Right cardiac atrium (tissue), 5 donors: Measurements from ENCODE around the gene MCL1. TPM values are rescaled to one million over a fixed set of nuclear protein-coding genes. Genes with fewer than 3 reads are reported as not detected.
"Not testable (repeated sequence)": the region's sequence is repeated elsewhere in the genome, so short reads cannot be mapped to it uniquely, and the experiment has no call there.

Experiments
- ATAC-seq, 2 donors: fragments of 200-7000 bp; cut with Tn5 transposase; one replicate each; pipeline versions ENCODE4 v1.8.0 to v1.9.1; 2020; ENCODE audit warnings: moderate library complexity in 2 of 2, mild to moderate bottlenecking in 1 of 2
- DNase-seq, 3 donors: peaks; one replicate each; pipeline ENCODE4 v3.0.0-alpha.2; 2020
- H3K27ac ChIP-seq: one replicate; pipeline ENCODE4 v1.5.1; 2013; ENCODE audit warnings: mild to moderate bottlenecking, low read length, control low read depth, moderate library complexity
- H3K27me3 ChIP-seq: one replicate; pipeline ENCODE4 v1.6.1; 2013; ENCODE audit not compliant: control insufficient read depth, insufficient read depth
- H3K4me1 ChIP-seq: one replicate; pipeline ENCODE4 v1.6.1; 2013; ENCODE audit warnings: low read length; ENCODE audit not compliant: control insufficient read depth, insufficient read depth
- H3K4me3 ChIP-seq: one replicate; pipeline ENCODE4 v1.5.1; 2013; ENCODE audit warnings: low read length, control low read depth
- H3K9me3 ChIP-seq: one replicate; pipeline ENCODE4 v1.6.1; 2013; ENCODE audit warnings: low read length; ENCODE audit not compliant: control insufficient read depth
- WGBS: extraction: QIAGEN DNeasy Blood & Tissue Kit; methylation state at CpG from one replicate; pipeline ENCODE4 v1.1.7; 2013; 5-methylcytosine and 5-hydroxymethylcytosine counted together
- intact Hi-C, 4 donors: fragments of 100-400 bp; cut with DNase I; formaldehyde crosslinking; loops; one replicate each; pipeline versions ENCODE4 v1.11.0 to v1.14.0; 2022 to 2023
- polyA plus RNA-seq: library from polyadenylated mRNA; stranded (reverse); fragments of 200-250 nt; gene quantifications from one replicate; pipeline ENCODE4 v1.2.3, GENCODE V29; 2013
- total RNA-seq, 4 donors: library from RNA; stranded (reverse); fragmentation: NEBNext Ultra II Directional; extraction: Animal tissue kit (Norgen Biotek cat#: 25700); gene quantifications; one replicate each; pipeline ENCODE4 v1.2.1, GENCODE V29; 2021
- donor health status: healthy with polysubstance abuse.
- donor health status: DM: no; HTN: yes; CAD: no.
- donor health status: DM: no; HTN: no; CAD: no.
- donor health status: DM: no; HTN: yes; CAD: no; lungs with severe emphysema.
- donor health status: DM: yes; HTN: yes; CAD: no.

The MCL1 gene
- total and polyA plus RNA-seq, 5 donors: 65.5 to 130 (median 80.0) TPM

DNA sequence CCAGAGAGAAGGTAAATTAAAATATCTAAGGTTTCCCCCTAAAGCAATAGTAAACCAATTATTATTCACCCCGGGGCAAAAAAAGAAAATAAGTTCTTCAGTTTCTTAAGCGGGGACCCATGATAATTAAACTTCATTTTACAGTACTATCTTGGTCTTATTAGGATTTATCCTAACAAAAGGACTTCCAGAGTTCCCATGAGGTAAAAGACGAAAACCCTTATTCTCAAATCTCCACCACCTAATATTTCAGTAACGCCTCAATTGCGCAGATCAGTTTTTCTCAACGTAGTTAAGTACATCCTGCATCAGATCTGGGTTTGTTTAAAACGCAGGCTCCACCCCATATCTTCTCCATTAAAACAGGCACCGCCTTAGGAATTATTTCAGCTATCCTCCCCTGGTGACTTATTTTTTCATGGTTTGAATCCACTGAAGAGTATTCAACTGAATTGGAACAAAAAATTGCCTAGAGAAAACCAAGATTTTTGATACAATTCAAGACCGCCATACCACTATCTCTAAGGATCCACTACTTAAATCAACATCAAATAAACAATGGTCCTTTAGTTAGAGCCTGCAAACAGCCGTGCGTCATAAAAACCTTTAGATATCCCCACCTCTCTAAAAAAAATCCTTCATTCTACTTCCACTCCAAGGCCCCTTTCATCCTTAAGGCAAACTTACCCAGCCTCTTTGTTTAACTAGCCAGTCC lies 1.7 kb downstream of the MCL1 start:
- Histone ChIP-seq H3K27ac (peak overlapping the region; percentile 100), H3K9me3 (no peaks in the 10 kb centered on the region), H3K4me1 (peaks cover 7% of the 10 kb centered on the region), H3K27me3 (no peaks in the 10 kb centered on the region), H3K4me3 (peak overlapping the region; percentile 99)
- DNase-seq: no peak
- WGBS: 2% methylated on average over 11 of the region's 11 CpGs
- no peak for ATAC-seq
- intact Hi-C loops: loop anchor here in 2 of 4 donors (5.0 kb wide), 1 partner anchor 45 kb away; no protein-coding TSS in a partner anchor

DNA sequence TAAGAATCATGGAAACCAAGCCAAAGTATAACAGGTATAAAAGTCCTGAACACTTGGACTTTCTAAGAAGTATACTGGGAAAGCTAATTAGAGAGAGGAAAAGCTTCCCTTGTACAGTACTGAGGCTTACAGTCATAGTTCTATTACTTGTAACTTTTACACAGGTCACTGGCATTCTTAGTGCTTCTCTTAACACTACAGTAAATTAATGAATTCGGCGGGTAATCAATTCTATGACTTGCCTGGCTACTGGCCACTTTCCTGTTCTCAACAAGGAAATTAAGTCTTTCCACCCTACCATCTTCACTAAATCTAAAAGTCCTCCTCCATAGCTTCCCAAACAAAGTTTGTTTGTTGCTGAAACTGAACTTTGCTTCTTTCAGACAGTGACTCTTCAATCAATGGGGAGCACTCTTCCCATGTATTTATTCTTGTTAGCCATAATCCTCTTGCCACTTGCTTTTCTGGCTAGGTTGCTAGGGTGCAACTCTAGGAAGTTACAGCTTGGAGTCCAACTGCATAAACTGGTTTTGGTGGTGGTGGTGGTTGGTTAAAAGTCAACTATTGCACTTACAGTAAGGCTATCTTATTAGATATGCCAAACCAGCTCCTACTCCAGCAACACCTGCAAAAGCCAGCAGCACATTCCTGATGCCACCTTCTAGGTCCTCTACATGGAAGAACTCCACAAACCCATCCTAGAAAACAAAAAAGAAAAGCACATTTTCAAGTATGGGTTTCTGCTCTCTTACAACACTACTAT lies 2.4 kb downstream of the MCL1 start:
- peak overlapping the region; percentile 77 for H3K27ac ChIP-seq
- no peaks in the 10 kb centered on the region for H3K27me3 ChIP-seq
- peaks cover 7% of the 10 kb centered on the region for H3K4me1 ChIP-seq
- DNase-seq (no peak), ATAC-seq (no peak)
- intact Hi-C loops: loop anchor here in 2 of 4 donors (5.0 kb wide), 1 partner anchor 45 kb away; no protein-coding TSS in a partner anchor
- peak overlapping the region; percentile 99 for H3K4me3 ChIP-seq
- 7% methylated on average over 2 of the region's 2 CpGs for WGBS
- H3K9me3 ChIP-seq: no peaks in the 10 kb centered on the region

DNA sequence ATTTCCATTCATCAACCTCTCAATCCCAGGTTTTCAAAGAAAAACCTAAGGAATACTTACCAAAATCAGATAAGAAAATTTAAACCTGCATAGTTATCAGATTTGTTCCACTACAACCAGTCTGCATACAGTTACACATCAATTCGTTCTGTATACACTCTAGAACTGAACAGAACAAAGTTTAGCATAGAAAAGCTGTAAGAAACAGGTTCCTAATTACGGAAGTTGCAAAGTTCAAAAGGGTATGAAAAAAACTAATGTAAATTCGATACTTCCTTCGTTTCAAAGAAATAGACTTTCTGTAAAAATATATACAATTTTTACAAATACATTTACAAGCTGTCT lies 3.1 kb downstream of the MCL1 start:
- no peaks in the 10 kb centered on the region for H3K27me3 ChIP-seq
- peaks cover 7% of the 10 kb centered on the region for H3K4me1 ChIP-seq
- DNase-seq (no peak), ATAC-seq (no peak)
- no peak overlapping the region for H3K27ac ChIP-seq
- H3K4me3 ChIP-seq: peak overlapping the region; percentile 99
- intact Hi-C loops: loop anchor here in 2 of 4 donors (5.0 kb wide), 1 partner anchor 46 kb away; no protein-coding TSS in a partner anchor
- H3K9me3 ChIP-seq: no peaks in the 10 kb centered on the region
- WGBS: 4% methylated on average over 4 of the region's 4 CpGs

DNA sequence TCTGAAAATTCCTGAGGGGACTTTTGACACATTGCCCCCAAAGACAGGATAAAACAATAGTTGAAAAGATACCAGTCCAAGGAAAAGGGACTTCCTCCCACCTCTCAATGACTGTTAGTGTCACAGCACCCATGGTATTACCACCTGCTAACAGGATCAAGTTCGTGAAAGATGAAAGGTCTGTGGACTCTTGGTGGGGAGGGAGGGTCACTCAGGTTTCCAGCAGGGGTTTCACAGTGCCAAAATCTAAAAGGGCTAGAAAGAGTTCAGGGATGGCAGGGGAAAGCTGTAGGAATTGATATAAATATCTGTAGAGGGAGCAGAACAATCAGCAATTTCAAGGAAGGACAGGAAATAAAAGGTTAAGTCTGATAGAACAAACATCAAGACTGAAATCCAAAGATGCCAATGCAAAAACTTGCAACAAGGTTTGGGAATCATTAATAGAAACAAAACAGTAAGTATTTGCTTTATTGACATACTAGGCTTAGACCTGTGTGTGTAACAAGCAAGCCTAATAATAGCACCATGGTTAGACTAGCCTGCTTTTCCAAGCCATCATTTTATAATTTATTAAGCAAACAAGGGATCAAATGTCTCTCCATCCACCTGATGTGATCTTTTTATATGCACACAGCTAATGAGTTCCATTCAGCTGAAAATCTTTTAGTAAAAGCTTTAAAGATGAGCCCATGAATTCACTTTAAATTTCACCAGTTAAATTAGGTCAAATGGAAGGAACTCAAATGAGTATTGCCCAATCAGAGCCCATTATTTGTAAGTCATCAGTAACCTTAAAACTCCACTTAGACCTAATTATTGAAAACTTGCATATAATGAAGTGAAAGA lies 3.7 kb downstream of the MCL1 start:
- ATAC-seq (no peak), DNase-seq (no peak)
- Histone ChIP-seq H3K4me1 (peaks cover 11% of the 10 kb centered on the region), H3K4me3 (peak overlapping the region; percentile 99), H3K27ac (peak overlapping the region; percentile 96), H3K9me3 (no peaks in the 10 kb centered on the region), H3K27me3 (no peaks in the 10 kb centered on the region)
- intact Hi-C loops: loop anchor here in 2 of 4 donors (5.0 kb wide), 1 partner anchor 47 kb away; no protein-coding TSS in a partner anchor
- 3% methylated on average over 1 of the region's 1 CpG for WGBS

DNA sequence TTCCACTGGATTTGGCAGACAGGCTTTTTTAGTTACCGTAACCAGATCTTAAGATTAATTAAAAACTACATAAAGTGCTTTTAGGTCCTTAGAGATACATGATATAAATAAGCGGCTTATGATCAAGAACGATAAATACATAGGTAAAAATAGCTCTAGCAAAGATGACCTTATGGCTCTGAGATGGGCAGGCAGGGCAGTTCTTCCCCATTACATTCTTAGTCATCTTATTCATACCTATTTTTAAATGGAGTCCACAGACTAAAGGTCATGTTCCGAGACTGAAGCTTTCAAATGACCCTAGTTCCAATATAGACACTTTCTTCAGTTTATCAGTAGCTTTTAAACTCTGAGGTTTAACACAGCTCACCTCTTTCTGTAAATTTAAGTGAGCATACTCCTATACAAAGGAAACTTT lies 4.3 kb downstream of the MCL1 start:
- intact Hi-C loops: loop anchor here in 2 of 4 donors (5.0 kb wide), 1 partner anchor 47 kb away; no protein-coding TSS in a partner anchor
- DNase-seq (no peak), ATAC-seq (no peak)
- no peaks in the 10 kb centered on the region for H3K9me3 ChIP-seq
- H3K27ac ChIP-seq: no peak overlapping the region
- H3K27me3 ChIP-seq: no peaks in the 10 kb centered on the region
- peak overlapping the region; percentile 99 for H3K4me3 ChIP-seq
- peaks cover 12% of the 10 kb centered on the region for H3K4me1 ChIP-seq
- 24% methylated on average over 4 of the region's 4 CpGs for WGBS

- peak overlapping the region; percentile 92 for H3K27ac ChIP-seq
- DNase-seq: no peak
- no peaks in the 10 kb centered on the region for H3K27me3 ChIP-seq
- H3K4me1 ChIP-seq: peaks cover 14% of the 10 kb centered on the region
- H3K4me3 ChIP-seq: peak overlapping the region; percentile 99
- intact Hi-C loops: loop anchor here in 3 of 4 donors (5.0 kb wide), 2 partner anchors 38 to 48 kb away; no protein-coding TSS in a partner anchor
- no peak for ATAC-seq
- no peaks in the 10 kb centered on the region for H3K9me3 ChIP-seq
- 48% methylated on average over 6 of the region's 6 CpGs for WGBS
Observed at GRCh38 chr1:150574260-150575071, 4.9 kb downstream of the MCL1 start.

GRCh38 chr1:150573648-150574071 lies 5.8 kb downstream of the MCL1 start:
- H3K27me3 ChIP-seq, H3K4me3 ChIP-seq, ATAC-seq, H3K9me3 ChIP-seq, DNase-seq: not testable (repeated sequence)
- Histone ChIP-seq H3K27ac (peak overlapping the region; percentile 48), H3K4me1 (peaks cover 21% of the 10 kb centered on the region)
- 80% methylated on average over 13 of the region's 13 CpGs for WGBS
- intact Hi-C loops: loop anchor here in 1 of 4 donors (5.0 kb wide), 1 partner anchor 39 kb away; no protein-coding TSS in a partner anchor

- ATAC-seq (no peak), DNase-seq (no peak)
- H3K27ac ChIP-seq: peak overlapping the region; percentile 48
- H3K27me3 ChIP-seq: no peaks in the 10 kb centered on the region
- intact Hi-C loops: loop anchor here in 1 of 4 donors (5.0 kb wide), 1 partner anchor 39 kb away; no protein-coding TSS in a partner anchor
- 38% methylated on average over 4 of the region's 4 CpGs for WGBS
- H3K4me1 ChIP-seq: peaks cover 26% of the 10 kb centered on the region
- no peaks in the 10 kb centered on the region for H3K9me3 ChIP-seq
- no peak overlapping the region for H3K4me3 ChIP-seq
Observed at GRCh38 chr1:150572918-150573647, 6.3 kb downstream of the MCL1 start.

GRCh38 chr1:150568594-150568966 lies 10.8 kb downstream of the MCL1 start:
- H3K4me3 ChIP-seq: no peak overlapping the region
- intact Hi-C loops: loop anchor here in 1 of 4 donors (10.0 kb wide), 1 partner anchor 56 kb away; the partner anchor contains the start of gene ENSA
- DNase-seq: no peak
- H3K4me1 ChIP-seq: peaks cover 30% of the 10 kb centered on the region
- peak in 1 of 2 donors; percentile 6 for ATAC-seq
- H3K9me3 ChIP-seq: no peaks in the 10 kb centered on the region
- no peaks in the 10 kb centered on the region for H3K27me3 ChIP-seq
- peak overlapping the region; percentile 93 for H3K27ac ChIP-seq
